ENCODE data around the gene TRAPPC5.

DNA sequence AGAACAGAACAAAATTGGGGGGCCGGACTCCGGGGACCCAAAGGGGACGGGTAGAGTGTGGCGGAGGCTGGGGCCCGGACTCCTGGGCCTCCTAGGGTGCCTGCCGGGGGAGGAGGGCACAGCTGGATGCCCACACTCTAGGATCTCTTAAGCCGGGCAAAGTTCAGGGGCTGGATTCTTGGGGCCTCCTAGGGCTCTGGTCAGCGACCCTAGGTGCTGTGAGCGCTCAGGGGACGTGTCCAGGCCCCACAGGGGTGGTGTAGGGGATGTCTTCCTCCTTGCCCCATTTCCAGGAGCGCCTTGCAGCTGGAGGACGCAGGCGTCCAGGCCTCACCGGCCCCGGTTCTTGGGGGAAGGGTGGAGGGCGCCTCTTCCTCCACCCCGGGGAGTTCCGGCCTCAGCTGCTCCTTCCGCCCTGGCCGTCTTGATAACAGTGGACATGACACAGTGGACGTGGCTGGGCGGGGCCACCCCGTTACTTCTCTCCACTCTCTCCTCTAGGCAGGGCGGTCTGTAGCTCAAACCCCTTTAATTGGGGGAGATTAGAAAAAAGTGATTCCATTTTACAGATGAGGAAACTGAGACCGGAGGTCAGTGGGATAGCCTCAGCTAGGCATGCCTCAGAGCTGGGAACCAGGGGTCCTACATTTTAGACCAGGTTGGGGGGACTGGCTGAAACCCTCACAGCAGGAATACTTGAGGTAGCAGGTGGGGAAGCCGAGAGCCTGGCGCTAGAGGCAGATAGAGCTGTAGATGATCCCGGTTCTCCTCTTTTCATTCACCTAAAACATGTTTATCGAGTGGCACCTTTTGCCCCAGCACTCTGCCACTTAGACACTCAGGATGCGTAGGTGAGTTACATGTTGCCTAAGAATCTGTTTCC is 43.0 kb upstream of the TRAPPC5 start:
- TF ChIP-seq ZFP30 (CRISPR knock-in tag; IDR thresholded peaks at IDR 0.05) (no peak), CREB5 (CRISPR knock-in tag; IDR thresholded peaks at IDR 0.05; ENCODE audit: low read depth) (no peak), ZC3H10 (CRISPR knock-in tag; IDR thresholded peaks at IDR 0.05) (no peak), ZFP3 (CRISPR knock-in tag; IDR thresholded peaks at IDR 0.05) (no peak), TOX (CRISPR knock-in tag; IDR thresholded peaks at IDR 0.05; ENCODE audit: borderline replicate concordance) (no peak), ESRRG (CRISPR knock-in tag; IDR thresholded peaks at IDR 0.05) (no peak), GLIS3 (CRISPR knock-in tag; IDR thresholded peaks at IDR 0.05) (no peak), RARB (CRISPR knock-in tag; IDR thresholded peaks at IDR 0.05) (no peak), OSR1 (CRISPR knock-in tag; IDR thresholded peaks at IDR 0.05) (no peak), CSDC2 (CRISPR knock-in tag; IDR thresholded peaks at IDR 0.05) (no peak)
- TF ChIP-seq, protein P1, sequence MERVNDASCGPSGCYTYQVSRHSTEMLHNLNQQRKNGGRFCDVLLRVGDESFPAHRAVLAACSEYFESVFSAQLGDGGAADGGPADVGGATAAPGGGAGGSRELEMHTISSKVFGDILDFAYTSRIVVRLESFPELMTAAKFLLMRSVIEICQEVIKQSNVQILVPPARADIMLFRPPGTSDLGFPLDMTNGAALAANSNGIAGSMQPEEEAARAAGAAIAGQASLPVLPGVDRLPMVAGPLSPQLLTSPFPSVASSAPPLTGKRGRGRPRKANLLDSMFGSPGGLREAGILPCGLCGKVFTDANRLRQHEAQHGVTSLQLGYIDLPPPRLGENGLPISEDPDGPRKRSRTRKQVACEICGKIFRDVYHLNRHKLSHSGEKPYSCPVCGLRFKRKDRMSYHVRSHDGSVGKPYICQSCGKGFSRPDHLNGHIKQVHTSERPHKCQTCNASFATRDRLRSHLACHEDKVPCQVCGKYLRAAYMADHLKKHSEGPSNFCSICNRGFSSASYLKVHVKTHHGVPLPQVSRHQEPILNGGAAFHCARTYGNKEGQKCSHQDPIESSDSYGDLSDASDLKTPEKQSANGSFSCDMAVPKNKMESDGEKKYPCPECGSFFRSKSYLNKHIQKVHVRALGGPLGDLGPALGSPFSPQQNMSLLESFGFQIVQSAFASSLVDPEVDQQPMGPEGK (CRISPR knock-in tag; IDR thresholded peaks at IDR 0.05; ENCODE audit: borderline replicate concordance) = no peak
